Measurements from ENCODE around the gene DNAH6. TPM values are rescaled to one million over a fixed set of nuclear protein-coding genes. Genes with fewer than 3 reads are reported as not detected.

The DNAH6 gene
- total RNA-seq, 2 experiments from 2014 or later = 1.1 to 1.3 TPM

GRCh38 chr2:84654414-84654813 lies 138.1 kb downstream of the DNAH6 start:
- Mint-ChIP-seq H3K36me3 (ENCODE audit: low read depth) (peaks cover 11% of the 10 kb centered on the region), H3K4me1 (peaks cover 58% of the 10 kb centered on the region), H3K9me3 (ENCODE audit: low read depth) (peaks cover 16% of the 10 kb centered on the region), H3K27me3 (no peaks in the 10 kb centered on the region), H3K27ac (no peak overlapping the region), H3K4me3 (no peak overlapping the region)
- intact Hi-C loops (cut with DNase I, micrococcal nuclease) = loop anchor here in 1 of 2 experiments (5.0 kb wide), 1 partner anchor 203 kb away; no protein-coding TSS in a partner anchor
- ChIA-PET POLR2A (no interaction called here), CTCF (interaction anchor here (1.3 kb wide), 1 partner anchor 8 kb away, joined by 3 read pairs; no protein-coding TSS in a partner anchor)
- DNase-seq (no peak), ATAC-seq (no peak)

- no peaks in the 10 kb centered on the region for H3K36me3 Mint-ChIP-seq (ENCODE audit: low read depth)
- CTCF ChIA-PET = no interaction called here
- peaks cover 6% of the 10 kb centered on the region for H3K9me3 Mint-ChIP-seq (ENCODE audit: low read depth)
- DNase-seq (no peak), ATAC-seq (no peak)
- intact Hi-C loops (cut with DNase I, micrococcal nuclease) = no loop called here
- peaks cover 4% of the 10 kb centered on the region for H3K4me1 Mint-ChIP-seq
- no peaks in the 10 kb centered on the region for H3K27me3 Mint-ChIP-seq
- POLR2A ChIA-PET = no interaction called here
- H3K4me3 Mint-ChIP-seq = no peak overlapping the region
- no peak overlapping the region for H3K27ac Mint-ChIP-seq
Measured at GRCh38 chr2:84669122-84669521, 152.8 kb downstream of the DNAH6 start.

GRCh38 chr2:84674099-84674498 lies 157.8 kb downstream of the DNAH6 start:
- Mint-ChIP-seq H3K9me3 (ENCODE audit: low read depth) (no peaks in the 10 kb centered on the region), H3K27me3 (no peaks in the 10 kb centered on the region), H3K4me3 (no peak overlapping the region), H3K4me1 (peaks cover 20% of the 10 kb centered on the region), H3K36me3 (ENCODE audit: low read depth) (no peaks in the 10 kb centered on the region), H3K27ac (no peak overlapping the region)
- ChIA-PET CTCF (no interaction called here), POLR2A (no interaction called here)
- ATAC-seq = no peak
- intact Hi-C loops (cut with DNase I, micrococcal nuclease) = no loop called here
- DNase-seq = no peak

- Mint-ChIP-seq H3K27me3 (no peaks in the 10 kb centered on the region), H3K27ac (no peak overlapping the region), H3K9me3 (ENCODE audit: low read depth) (no peaks in the 10 kb centered on the region), H3K4me1 (peaks cover 20% of the 10 kb centered on the region), H3K4me3 (no peak overlapping the region), H3K36me3 (ENCODE audit: low read depth) (no peaks in the 10 kb centered on the region)
- intact Hi-C loops (cut with DNase I, micrococcal nuclease) = no loop called here
- no peak for ATAC-seq
- ChIA-PET POLR2A (no interaction called here), CTCF (no interaction called here)
- DNase-seq = no peak
Measured at GRCh38 chr2:84674586-84674985, 158.3 kb downstream of the DNAH6 start.

GRCh38 chr2:84676295-84676694 lies 160.0 kb downstream of the DNAH6 start:
- ChIA-PET POLR2A (no interaction called here), CTCF (interaction anchor here (0.7 to 2.1 kb wide), 2 partner anchors 18 to 20 kb away, joined by 3 to 6 read pairs; no protein-coding TSS in a partner anchor)
- no peak overlapping the region for H3K27ac Mint-ChIP-seq
- intact Hi-C loops (cut with DNase I, micrococcal nuclease) = no loop called here
- DNase-seq (no peak), ATAC-seq (peak; percentile 53)
- no peaks in the 10 kb centered on the region for H3K9me3 Mint-ChIP-seq (ENCODE audit: low read depth)
- no peaks in the 10 kb centered on the region for H3K36me3 Mint-ChIP-seq (ENCODE audit: low read depth)
- H3K4me1 Mint-ChIP-seq = peaks cover 20% of the 10 kb centered on the region
- H3K4me3 Mint-ChIP-seq = no peak overlapping the region
- no peaks in the 10 kb centered on the region for H3K27me3 Mint-ChIP-seq

GRCh38 chr2:84678214-84678613 lies 161.9 kb downstream of the DNAH6 start:
- CTCF ChIA-PET = no interaction called here

GRCh38 chr2:84686783-84687476 lies 170.6 kb downstream of the DNAH6 start:
- Mint-ChIP-seq H3K27me3 (no peaks in the 10 kb centered on the region), H3K4me3 (no peak overlapping the region), H3K9me3 (ENCODE audit: low read depth) (no peaks in the 10 kb centered on the region), H3K36me3 (ENCODE audit: low read depth) (no peaks in the 10 kb centered on the region), H3K27ac (no peak overlapping the region), H3K4me1 (peaks cover 23% of the 10 kb centered on the region)
- DNase-seq (no peak), ATAC-seq (peak; percentile 90)
- intact Hi-C loops (cut with DNase I, micrococcal nuclease) = no loop called here
- CTCF ChIA-PET = interaction anchor here (2.4 kb wide), 1 partner anchor 239 kb away, joined by 6 read pairs; no protein-coding TSS in a partner anchor
- POLR2A ChIA-PET = no interaction called here

More at GRCh38 chr2:84678214-84678613, 161.9 kb downstream of the DNAH6 start:
- Mint-ChIP-seq H3K27ac (no peak overlapping the region), H3K9me3 (ENCODE audit: low read depth) (no peaks in the 10 kb centered on the region), H3K4me1 (peaks cover 20% of the 10 kb centered on the region), H3K36me3 (ENCODE audit: low read depth) (no peaks in the 10 kb centered on the region), H3K4me3 (no peak overlapping the region), H3K27me3 (no peaks in the 10 kb centered on the region)
- DNase-seq (no peak), ATAC-seq (no peak)
- POLR2A ChIA-PET = interaction anchor here (0.7 kb wide), 1 partner anchor 16 kb away, joined by 3 read pairs; no protein-coding TSS in a partner anchor
- intact Hi-C loops (cut with DNase I, micrococcal nuclease) = no loop called here

- intact Hi-C loops (cut with DNase I, micrococcal nuclease) = no loop called here
- DNase-seq (no peak), ATAC-seq (no peak)
- Mint-ChIP-seq H3K4me1 (peaks cover 23% of the 10 kb centered on the region), H3K36me3 (ENCODE audit: low read depth) (no peaks in the 10 kb centered on the region), H3K27me3 (no peaks in the 10 kb centered on the region), H3K9me3 (ENCODE audit: low read depth) (no peaks in the 10 kb centered on the region), H3K27ac (no peak overlapping the region), H3K4me3 (no peak overlapping the region)
- ChIA-PET CTCF (interaction anchor here (2.4 kb wide), 1 partner anchor 238 kb away, joined by 6 read pairs; no protein-coding TSS in a partner anchor), POLR2A (no interaction called here)
Measured at GRCh38 chr2:84687498-84688149, 171.3 kb downstream of the DNAH6 start.

- POLR2A ChIA-PET = no interaction called here
- H3K4me1 Mint-ChIP-seq = peaks cover 36% of the 10 kb centered on the region
- H3K36me3 Mint-ChIP-seq (ENCODE audit: low read depth) = no peaks in the 10 kb centered on the region
- H3K27me3 Mint-ChIP-seq = no peaks in the 10 kb centered on the region
- ATAC-seq (no peak), DNase-seq (no peak)
- intact Hi-C loops (cut with DNase I, micrococcal nuclease) = loop anchor here in 1 of 2 experiments (5.0 kb wide), 1 partner anchor 37 kb away; no protein-coding TSS in a partner anchor
- CTCF ChIA-PET = no interaction called here
- no peak overlapping the region for H3K4me3 Mint-ChIP-seq
- no peaks in the 10 kb centered on the region for H3K9me3 Mint-ChIP-seq (ENCODE audit: low read depth)
- H3K27ac Mint-ChIP-seq = no peak overlapping the region
Measured at GRCh38 chr2:84690225-84690624, 173.9 kb downstream of the DNAH6 start.

- no peaks in the 10 kb centered on the region for H3K36me3 Mint-ChIP-seq (ENCODE audit: low read depth)
- peak overlapping the region; percentile 64 for H3K27ac Mint-ChIP-seq
- no peaks in the 10 kb centered on the region for H3K27me3 Mint-ChIP-seq
- DNase-seq (peak; percentile 28), ATAC-seq (peak; percentile 63)
- peaks cover 4% of the 10 kb centered on the region for H3K9me3 Mint-ChIP-seq (ENCODE audit: low read depth)
- peaks cover 24% of the 10 kb centered on the region for H3K4me1 Mint-ChIP-seq
- CTCF ChIA-PET = no interaction called here
- H3K4me3 Mint-ChIP-seq = peak overlapping the region; percentile 45
- POLR2A ChIA-PET = interaction anchor here (0.6 kb wide), 1 partner anchor 16 kb away, joined by 3 read pairs; no protein-coding TSS in a partner anchor
- intact Hi-C loops (cut with DNase I, micrococcal nuclease) = loop anchor here in 1 of 2 experiments (5.0 kb wide), 1 partner anchor 33 kb away; no protein-coding TSS in a partner anchor
Measured at GRCh38 chr2:84694088-84694622, 177.9 kb downstream of the DNAH6 start.

- ChIA-PET POLR2A (no interaction called here), CTCF (no interaction called here)
- H3K4me3 Mint-ChIP-seq = no peak overlapping the region
- no peaks in the 10 kb centered on the region for H3K27me3 Mint-ChIP-seq
- H3K4me1 Mint-ChIP-seq = peaks cover 20% of the 10 kb centered on the region
- H3K36me3 Mint-ChIP-seq (ENCODE audit: low read depth) = peaks cover 4% of the 10 kb centered on the region
- DNase-seq = no peak
- ATAC-seq = no peak
- no peak overlapping the region for H3K27ac Mint-ChIP-seq
- intact Hi-C loops (cut with DNase I, micrococcal nuclease) = no loop called here
- H3K9me3 Mint-ChIP-seq (ENCODE audit: low read depth) = peaks cover 12% of the 10 kb centered on the region
Measured at GRCh38 chr2:84697895-84698294, 181.6 kb downstream of the DNAH6 start.

GRCh38 chr2:84700006-84700405 lies 183.7 kb downstream of the DNAH6 start:
- Mint-ChIP-seq H3K36me3 (ENCODE audit: low read depth) (peaks cover 4% of the 10 kb centered on the region), H3K27ac (no peak overlapping the region), H3K4me3 (no peak overlapping the region), H3K9me3 (ENCODE audit: low read depth) (peaks cover 12% of the 10 kb centered on the region), H3K27me3 (no peaks in the 10 kb centered on the region), H3K4me1 (peaks cover 6% of the 10 kb centered on the region)
- CTCF ChIA-PET = no interaction called here
- DNase-seq = no peak
- intact Hi-C loops (cut with DNase I, micrococcal nuclease) = no loop called here
- POLR2A ChIA-PET = no interaction called here
- ATAC-seq = no peak
